ENCODE data around the gene GTF3C5.
A peak's percentile ranks its signal among the peaks of the same experiment; 100 is the strongest.

The GTF3C5 gene

GRCh38 chr9:132993511-132993939 lies 37.3 kb upstream of the GTF3C5 start:
- Histone ChIP-seq H3K27ac (replicated peaks; ENCODE audit: low read length) (no peak overlapping the region), H2AFZ (ENCODE audit: low read length) (no peak overlapping the region), H2BK5ac (ENCODE audit: low read length) (no peak overlapping the region)

DNA sequence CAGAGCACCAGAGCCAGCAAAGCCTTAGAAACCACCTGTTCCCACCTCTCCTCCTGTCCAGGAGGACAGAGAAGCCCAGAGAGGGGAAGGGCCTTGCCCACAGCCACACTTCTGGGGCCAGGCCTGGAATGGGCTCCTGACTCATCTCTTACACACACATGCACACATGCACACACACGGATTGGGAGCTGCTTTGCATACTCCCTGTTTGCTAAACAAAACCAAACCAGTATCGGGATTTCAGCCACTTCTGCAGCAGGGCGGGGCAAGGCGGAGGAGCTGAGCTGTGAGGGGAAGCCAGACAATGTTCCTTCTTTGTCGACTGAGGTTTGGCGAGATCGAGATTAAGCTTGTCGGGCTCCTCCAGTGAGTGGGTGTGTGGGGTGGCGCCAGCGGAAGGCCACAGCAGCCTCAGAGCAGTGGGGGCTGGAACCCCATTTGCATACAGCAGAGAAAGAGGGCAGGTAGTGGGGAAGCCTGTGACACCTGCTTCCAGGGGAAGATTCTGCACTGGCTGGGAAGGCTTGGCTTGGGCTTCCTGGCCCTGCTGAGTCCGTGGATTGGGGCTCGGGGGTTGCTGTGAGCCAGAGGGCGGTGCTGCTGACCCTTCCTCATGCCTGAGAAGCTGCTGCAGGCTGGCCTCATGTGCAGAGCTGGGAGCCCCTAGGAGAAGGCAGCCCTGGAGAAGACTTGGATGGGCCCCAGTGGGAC lies 36.2 kb upstream of the GTF3C5 start:
- H3K18ac ChIP-seq (ENCODE audit: low read length): no peak overlapping the region
- H3K4me2 ChIP-seq (ENCODE audit: insufficient read depth, low read length, poor library complexity, severe bottlenecking): no peak overlapping the region
- H3K9ac ChIP-seq (ENCODE audit: low read depth, low read length, poor library complexity): no peak overlapping the region
- no CpG with 5 or more reads among the region's 13 CpGs for WGBS, 2 donors (ENCODE audit: extremely low coverage in 2 of 2, insufficient read length in 2 of 2, insufficient replicate concordance in 1 of 2)
- H3K4me3 ChIP-seq (ENCODE audit: low read length in 2 of 2): no peak overlapping the region
- no peak overlapping the region for H3K4ac ChIP-seq (ENCODE audit: low read length)
- no peak overlapping the region for H2BK5ac ChIP-seq (ENCODE audit: low read length)
- no peak overlapping the region for H4K91ac ChIP-seq (ENCODE audit: low read depth, low read length, poor library complexity)
- H3K36me3 ChIP-seq (replicated peaks in 1 of 2; ENCODE audit: control insufficient read depth in 2 of 2, insufficient read depth in 2 of 2, low read length in 2 of 2): no peaks in the 10 kb centered on the region
- no peaks in the 10 kb centered on the region for H3K79me1 ChIP-seq (ENCODE audit: low read depth, low read length)
- H2BK15ac ChIP-seq (ENCODE audit: low read length): no peak overlapping the region
- no peak overlapping the region for H3K27ac ChIP-seq (replicated peaks; ENCODE audit: low read length)
- no peak overlapping the region for H4K8ac ChIP-seq (ENCODE audit: low read depth, low read length)
- peak overlapping the region; percentile 0 for H3K23ac ChIP-seq (ENCODE audit: low read depth, low read length, poor library complexity)
- H2BK12ac ChIP-seq (ENCODE audit: low read length): no peak overlapping the region
- H3K9me3 ChIP-seq (replicated peaks in 1 of 2; ENCODE audit: control insufficient read depth in 2 of 2, insufficient read depth in 1 of 2, low read depth in 1 of 2, low read length in 2 of 2): no peaks in the 10 kb centered on the region
- no peak overlapping the region for H2BK120ac ChIP-seq (ENCODE audit: low read depth, low read length)
- peaks cover 0 to 61% (median 0%) of the 10 kb centered on the region in 3 experiments for H3K27me3 ChIP-seq (ENCODE audit: control insufficient read depth in 3 of 3, insufficient read depth in 3 of 3, low read depth in 1 of 3, low read length in 3 of 3)
- H2AFZ ChIP-seq (ENCODE audit: low read length): peak overlapping the region; percentile 66
- peaks cover 0 to 3% of the 10 kb centered on the region in 2 donors for H3K4me1 ChIP-seq (ENCODE audit: control insufficient read depth in 2 of 2, insufficient read depth in 1 of 2, low read depth in 1 of 2, low read length in 2 of 2)
- H3K14ac ChIP-seq (ENCODE audit: low read length): no peak overlapping the region
- DNase-seq (ENCODE audit: low spot score): no peak
- peak overlapping the region; percentile 50 for H2AK5ac ChIP-seq (ENCODE audit: low read depth, low read length)

More at GRCh38 chr9:132993511-132993939, 37.3 kb upstream of the GTF3C5 start:
- Histone ChIP-seq H3K4ac (ENCODE audit: low read length) (no peak overlapping the region), H3K79me1 (ENCODE audit: low read depth, low read length) (no peaks in the 10 kb centered on the region), H4K91ac (ENCODE audit: low read depth, low read length, poor library complexity) (no peak overlapping the region), H2BK15ac (ENCODE audit: low read length) (no peak overlapping the region), H4K8ac (ENCODE audit: low read depth, low read length) (no peak overlapping the region), H3K27me3 (ENCODE audit: control insufficient read depth in 3 of 3, insufficient read depth in 3 of 3, low read depth in 1 of 3, low read length in 3 of 3) (peaks cover 0 to 56% (median 0%) of the 10 kb centered on the region in 3 experiments), H3K9ac (ENCODE audit: low read depth, low read length, poor library complexity) (no peak overlapping the region), H3K18ac (ENCODE audit: low read length) (no peak overlapping the region), H3K4me1 (ENCODE audit: control insufficient read depth in 2 of 2, insufficient read depth in 1 of 2, low read depth in 1 of 2, low read length in 2 of 2) (peaks cover 0 to 3% of the 10 kb centered on the region in 2 donors), H3K23ac (ENCODE audit: low read depth, low read length, poor library complexity) (no peak overlapping the region), H3K4me2 (ENCODE audit: insufficient read depth, low read length, poor library complexity, severe bottlenecking) (no peak overlapping the region), H2BK120ac (ENCODE audit: low read depth, low read length) (no peak overlapping the region), H3K36me3 (replicated peaks in 1 of 2; ENCODE audit: control insufficient read depth in 2 of 2, insufficient read depth in 2 of 2, low read length in 2 of 2) (no peaks in the 10 kb centered on the region), H2AK5ac (ENCODE audit: low read depth, low read length) (no peak overlapping the region), H3K9me3 (replicated peaks in 1 of 2; ENCODE audit: control insufficient read depth in 2 of 2, insufficient read depth in 1 of 2, low read depth in 1 of 2, low read length in 2 of 2) (no peaks in the 10 kb centered on the region), H2BK12ac (ENCODE audit: low read length) (no peak overlapping the region), H3K14ac (ENCODE audit: low read length) (no peak overlapping the region), H3K4me3 (ENCODE audit: low read length in 2 of 2) (no peak overlapping the region)
- WGBS, 2 donors (ENCODE audit: extremely low coverage in 2 of 2, insufficient read length in 2 of 2, insufficient replicate concordance in 1 of 2): no CpG with 5 or more reads among the region's 14 CpGs
- DNase-seq (ENCODE audit: low spot score): no peak

DNA sequence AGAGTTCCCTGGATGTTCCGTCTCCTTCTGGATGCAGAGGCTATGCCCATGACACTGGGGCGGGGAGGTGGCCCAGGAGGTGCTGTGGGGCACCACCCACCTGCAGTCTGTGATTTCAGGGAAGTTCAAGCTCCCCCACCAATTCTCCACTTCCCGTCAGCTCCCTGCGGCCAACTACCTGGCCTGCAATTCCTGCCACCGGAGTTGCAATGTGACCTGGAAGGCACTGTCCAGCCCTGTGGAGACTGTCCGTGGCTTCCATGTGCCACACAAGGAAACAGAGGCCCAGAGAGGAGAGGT lies 35.7 kb upstream of the GTF3C5 start:
- Histone ChIP-seq H2BK12ac (ENCODE audit: low read length) (no peak overlapping the region), H3K4me3 (ENCODE audit: low read length in 2 of 2) (peak overlapping the region in 1 of 2 donors; percentile 38), H3K9ac (ENCODE audit: low read depth, low read length, poor library complexity) (no peak overlapping the region), H3K18ac (ENCODE audit: low read length) (peak overlapping the region; percentile 58), H4K8ac (ENCODE audit: low read depth, low read length) (peak overlapping the region; percentile 24), H3K9me3 (replicated peaks in 1 of 2; ENCODE audit: control insufficient read depth in 2 of 2, insufficient read depth in 1 of 2, low read depth in 1 of 2, low read length in 2 of 2) (no peaks in the 10 kb centered on the region), H3K14ac (ENCODE audit: low read length) (peak overlapping the region; percentile 67), H3K4me1 (ENCODE audit: control insufficient read depth in 2 of 2, insufficient read depth in 1 of 2, low read depth in 1 of 2, low read length in 2 of 2) (peaks cover 0 to 3% of the 10 kb centered on the region in 2 donors), H3K4ac (ENCODE audit: low read length) (no peak overlapping the region), H2AK5ac (ENCODE audit: low read depth, low read length) (peak overlapping the region; percentile 50), H3K27me3 (ENCODE audit: control insufficient read depth in 3 of 3, insufficient read depth in 3 of 3, low read depth in 1 of 3, low read length in 3 of 3) (peaks cover 0 to 66% (median 0%) of the 10 kb centered on the region in 3 experiments), H3K27ac (replicated peaks; ENCODE audit: low read length) (no peak overlapping the region), H4K91ac (ENCODE audit: low read depth, low read length, poor library complexity) (no peak overlapping the region), H3K36me3 (replicated peaks in 1 of 2; ENCODE audit: control insufficient read depth in 2 of 2, insufficient read depth in 2 of 2, low read length in 2 of 2) (no peaks in the 10 kb centered on the region), H3K79me1 (ENCODE audit: low read depth, low read length) (no peaks in the 10 kb centered on the region), H3K4me2 (ENCODE audit: insufficient read depth, low read length, poor library complexity, severe bottlenecking) (no peak overlapping the region), H2BK120ac (ENCODE audit: low read depth, low read length) (no peak overlapping the region), H2AFZ (ENCODE audit: low read length) (no peak overlapping the region), H3K23ac (ENCODE audit: low read depth, low read length, poor library complexity) (peak overlapping the region; percentile 81), H2BK5ac (ENCODE audit: low read length) (no peak overlapping the region), H2BK15ac (ENCODE audit: low read length) (no peak overlapping the region)
- DNase-seq (ENCODE audit: low spot score): no peak
- no CpG with 5 or more reads among the region's 6 CpGs for WGBS, 2 donors (ENCODE audit: extremely low coverage in 2 of 2, insufficient read length in 2 of 2, insufficient replicate concordance in 1 of 2)

- DNase-seq (ENCODE audit: low spot score): no peak
- H3K9ac ChIP-seq (ENCODE audit: low read depth, low read length, poor library complexity): no peak overlapping the region
- H3K27me3 ChIP-seq (ENCODE audit: control insufficient read depth in 3 of 3, insufficient read depth in 3 of 3, low read depth in 1 of 3, low read length in 3 of 3): peaks cover 0 to 72% (median 0%) of the 10 kb centered on the region in 3 experiments
These were observed 34.9 kb upstream of the GTF3C5 start for GRCh38 chr9:132995879-132996278.

More at GRCh38 chr9:132995879-132996278, 34.9 kb upstream of the GTF3C5 start:
- H2AFZ ChIP-seq (ENCODE audit: low read length): no peak overlapping the region
- no peaks in the 10 kb centered on the region for H3K9me3 ChIP-seq (replicated peaks in 1 of 2; ENCODE audit: control insufficient read depth in 2 of 2, insufficient read depth in 1 of 2, low read depth in 1 of 2, low read length in 2 of 2)
- no peak overlapping the region for H2AK5ac ChIP-seq (ENCODE audit: low read depth, low read length)
- no peak overlapping the region for H2BK5ac ChIP-seq (ENCODE audit: low read length)
- no CpG with 5 or more reads among the region's 8 CpGs for WGBS, 2 donors (ENCODE audit: extremely low coverage in 2 of 2, insufficient read length in 2 of 2, insufficient replicate concordance in 1 of 2)
- H3K4me3 ChIP-seq (ENCODE audit: low read length in 2 of 2): no peak overlapping the region
- no peak overlapping the region for H4K8ac ChIP-seq (ENCODE audit: low read depth, low read length)
- peaks cover 0 to 3% of the 10 kb centered on the region in 2 donors for H3K4me1 ChIP-seq (ENCODE audit: control insufficient read depth in 2 of 2, insufficient read depth in 1 of 2, low read depth in 1 of 2, low read length in 2 of 2)
- no peak overlapping the region for H3K4ac ChIP-seq (ENCODE audit: low read length)
- no peak overlapping the region for H2BK12ac ChIP-seq (ENCODE audit: low read length)
- no peaks in the 10 kb centered on the region for H3K36me3 ChIP-seq (replicated peaks in 1 of 2; ENCODE audit: control insufficient read depth in 2 of 2, insufficient read depth in 2 of 2, low read length in 2 of 2)
- H3K23ac ChIP-seq (ENCODE audit: low read depth, low read length, poor library complexity): peak overlapping the region; percentile 20
- no peak overlapping the region for H3K27ac ChIP-seq (replicated peaks; ENCODE audit: low read length)
- H3K4me2 ChIP-seq (ENCODE audit: insufficient read depth, low read length, poor library complexity, severe bottlenecking): no peak overlapping the region
- no peaks in the 10 kb centered on the region for H3K79me1 ChIP-seq (ENCODE audit: low read depth, low read length)
- no peak overlapping the region for H3K18ac ChIP-seq (ENCODE audit: low read length)
- H2BK15ac ChIP-seq (ENCODE audit: low read length): peak overlapping the region; percentile 85
- H4K91ac ChIP-seq (ENCODE audit: low read depth, low read length, poor library complexity): no peak overlapping the region
- H3K14ac ChIP-seq (ENCODE audit: low read length): no peak overlapping the region
- no peak overlapping the region for H2BK120ac ChIP-seq (ENCODE audit: low read depth, low read length)

Measured in neuronal stem cell (in vitro differentiated cells).